Gastrocnemius medialis (tissue), 4 donors: ENCODE results near the gene FGF7.

Source experiments
- POLR2A ChIP-seq, 2 donors: fragments of 450-650 bp; IDR thresholded peaks; one replicate each; pipeline ENCODE4 v1.6.1; 2017; ENCODE audit warnings: antibody characterized with exemption in 2 of 2, mild to moderate bottlenecking in 2 of 2, moderate library complexity in 2 of 2
- TF ChIP-seq, protein P1 (sequence below), 5 experiments: fragments of 450-650 bp in 3 of 5; fragments of 200-600 bp in 2 of 5; sonication (generic) in 2 of 5; IDR thresholded peaks in 4 of 5; conservative IDR thresholded peaks in 1 of 5; 1 replicate in 4 of 5; 2 replicates in 1 of 5; pipeline ENCODE4 v1.5.1; 2016 to 2019; ENCODE audit warnings: antibody characterized with exemption in 5 of 5, mild to moderate bottlenecking in 3 of 5, moderate library complexity in 3 of 5

DNA sequence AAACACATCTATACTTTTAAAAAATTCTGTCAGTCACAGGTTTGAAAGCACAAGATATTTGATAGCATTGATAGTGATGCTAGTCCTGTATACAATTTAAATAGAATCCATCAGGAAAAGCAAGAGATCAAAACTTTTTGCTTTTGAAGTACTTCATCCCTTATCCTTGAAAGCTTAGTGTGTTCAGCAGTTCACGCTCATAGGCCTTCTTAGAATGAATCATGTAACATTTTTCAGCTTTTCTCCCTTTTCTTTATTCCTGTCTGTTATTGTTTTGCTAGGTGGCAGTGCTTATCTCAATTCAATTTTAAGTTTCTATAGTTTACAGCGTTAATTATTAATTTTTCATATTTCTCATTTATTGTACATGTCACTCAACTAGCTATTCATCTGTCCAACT is 69.1 kb downstream of the FGF7 start:
- TF ChIP-seq, protein P1, sequence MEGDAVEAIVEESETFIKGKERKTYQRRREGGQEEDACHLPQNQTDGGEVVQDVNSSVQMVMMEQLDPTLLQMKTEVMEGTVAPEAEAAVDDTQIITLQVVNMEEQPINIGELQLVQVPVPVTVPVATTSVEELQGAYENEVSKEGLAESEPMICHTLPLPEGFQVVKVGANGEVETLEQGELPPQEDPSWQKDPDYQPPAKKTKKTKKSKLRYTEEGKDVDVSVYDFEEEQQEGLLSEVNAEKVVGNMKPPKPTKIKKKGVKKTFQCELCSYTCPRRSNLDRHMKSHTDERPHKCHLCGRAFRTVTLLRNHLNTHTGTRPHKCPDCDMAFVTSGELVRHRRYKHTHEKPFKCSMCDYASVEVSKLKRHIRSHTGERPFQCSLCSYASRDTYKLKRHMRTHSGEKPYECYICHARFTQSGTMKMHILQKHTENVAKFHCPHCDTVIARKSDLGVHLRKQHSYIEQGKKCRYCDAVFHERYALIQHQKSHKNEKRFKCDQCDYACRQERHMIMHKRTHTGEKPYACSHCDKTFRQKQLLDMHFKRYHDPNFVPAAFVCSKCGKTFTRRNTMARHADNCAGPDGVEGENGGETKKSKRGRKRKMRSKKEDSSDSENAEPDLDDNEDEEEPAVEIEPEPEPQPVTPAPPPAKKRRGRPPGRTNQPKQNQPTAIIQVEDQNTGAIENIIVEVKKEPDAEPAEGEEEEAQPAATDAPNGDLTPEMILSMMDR (IDR thresholded peaks at IDR 0.05 in 4 of 5, conservative IDR thresholded peaks at IDR 0.05 in 1 of 5), result no peak
- no peak for TF ChIP-seq POLR2A (IDR thresholded peaks at IDR 0.05)
